ENCODE data around the gene SUGCT.

GRCh38 chr7:40436710-40437109 lies 301.9 kb downstream of the SUGCT start:
- no peak for TF ChIP-seq CTCF (IDR thresholded peaks at IDR 0.05; ENCODE audit: low read depth, low read length)
- no peak for TF ChIP-seq EZH2phosphoT487 (IDR thresholded peaks at IDR 0.05; ENCODE audit: low read depth)
